ENCODE measurements around the gene P2RY10.
"Not testable (repeated sequence)": the region's sequence is repeated elsewhere in the genome, so short reads cannot be mapped to it uniquely, and the experiment has no call there.

P2RY10 gene, protein sequence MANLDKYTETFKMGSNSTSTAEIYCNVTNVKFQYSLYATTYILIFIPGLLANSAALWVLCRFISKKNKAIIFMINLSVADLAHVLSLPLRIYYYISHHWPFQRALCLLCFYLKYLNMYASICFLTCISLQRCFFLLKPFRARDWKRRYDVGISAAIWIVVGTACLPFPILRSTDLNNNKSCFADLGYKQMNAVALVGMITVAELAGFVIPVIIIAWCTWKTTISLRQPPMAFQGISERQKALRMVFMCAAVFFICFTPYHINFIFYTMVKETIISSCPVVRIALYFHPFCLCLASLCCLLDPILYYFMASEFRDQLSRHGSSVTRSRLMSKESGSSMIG

DNA sequence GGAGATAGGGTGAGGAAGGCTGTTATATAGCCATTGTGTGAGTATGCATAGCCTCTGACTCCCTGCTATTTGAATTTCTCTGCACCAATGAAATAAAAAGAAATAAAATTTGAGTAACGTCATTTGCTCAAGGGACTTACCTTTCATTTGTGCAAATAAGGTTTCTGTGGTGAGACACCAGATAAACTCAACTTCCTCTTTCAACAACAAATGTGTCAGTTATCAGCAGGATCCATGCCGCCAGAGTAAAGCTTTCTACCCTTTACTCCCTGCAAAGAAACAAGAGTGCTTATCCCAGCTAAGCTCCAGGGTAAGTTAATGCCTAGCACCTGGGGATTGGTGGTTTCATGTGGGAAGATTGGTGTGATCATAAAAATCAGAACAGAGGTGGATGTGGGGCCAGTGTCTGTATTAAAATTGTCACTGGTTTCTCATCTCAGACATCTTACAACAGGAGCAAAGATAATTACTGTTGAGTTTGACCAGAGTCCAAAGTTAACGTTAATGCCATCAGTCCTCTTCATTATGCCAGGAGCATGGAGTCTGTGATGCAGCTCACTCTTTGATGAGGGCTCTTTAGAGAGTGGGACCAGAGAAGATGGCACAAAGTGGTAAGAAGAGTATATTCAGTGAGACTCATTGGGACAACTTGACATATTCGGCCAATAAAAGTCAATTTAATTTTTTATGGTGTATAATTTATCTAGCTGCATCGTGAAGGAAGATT lies at the start of gene P2RY10:
Gene P2RY10 (plus strand): TSS at position 206 of the 727 bp plus-strand sequence. CDS start 15,130 bp downstream, outside the sequence.
- DNase-seq (ENCODE audit: low spot score) = no peak

DNA sequence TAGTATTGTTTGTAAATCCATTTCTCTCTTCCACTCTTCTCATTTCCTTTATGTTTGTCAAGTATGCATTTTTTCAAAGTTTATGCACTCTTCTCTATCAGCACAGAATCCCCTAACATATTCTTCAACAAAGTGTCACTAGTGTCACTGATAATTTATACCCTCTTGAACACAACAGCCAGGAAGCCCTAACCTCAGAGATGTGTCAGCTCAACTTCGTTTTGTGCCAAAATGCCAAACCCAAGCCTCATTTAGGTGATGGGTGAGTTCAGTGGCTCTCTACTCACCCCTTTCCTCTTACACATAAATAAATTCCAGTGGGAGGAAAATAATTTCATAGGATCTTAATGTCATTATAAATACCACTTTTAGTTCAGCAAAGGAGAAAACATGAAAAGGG lies 22.4 kb upstream of the P2RY10 start:
- no peak for DNase-seq (ENCODE audit: low spot score)

DNA sequence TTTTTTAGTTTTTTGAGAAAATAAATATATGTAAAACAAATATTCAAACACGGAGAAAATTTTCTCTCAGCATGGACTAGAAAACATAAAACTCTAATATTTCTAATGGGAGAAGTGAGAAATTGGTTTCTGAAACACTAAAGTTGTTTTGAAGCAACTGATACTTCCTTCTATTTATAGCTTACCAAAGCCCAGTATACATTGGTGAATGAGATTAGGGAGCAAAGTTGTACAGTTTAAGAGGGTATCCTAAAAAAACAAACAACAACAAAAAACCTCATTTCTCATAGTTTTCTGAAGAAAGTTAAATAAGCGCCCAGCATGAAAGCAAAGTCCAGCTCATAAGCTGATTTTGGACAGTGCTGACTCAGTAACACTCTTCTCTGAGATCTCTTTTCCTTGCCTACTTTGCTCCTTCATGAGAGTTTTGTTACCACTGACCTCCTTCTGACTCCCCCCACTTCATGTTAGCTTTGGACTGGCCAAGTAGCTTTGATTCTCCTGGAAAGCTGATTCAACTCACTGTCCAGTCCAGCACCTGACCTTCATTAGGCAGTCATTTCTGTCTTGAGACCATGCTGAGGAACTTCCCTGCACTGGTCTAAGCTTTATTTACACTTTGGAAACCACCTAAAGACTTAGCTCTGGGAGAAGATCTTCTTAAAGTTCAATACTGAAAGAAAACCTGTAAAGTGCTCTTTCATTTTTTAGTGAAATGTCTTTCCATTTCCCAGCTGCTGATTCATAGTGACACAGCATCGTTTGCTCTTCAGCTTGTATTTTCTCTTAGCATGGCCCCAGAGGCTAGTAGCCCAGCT lies 21.8 kb upstream of the P2RY10 start:
- no peak for DNase-seq (ENCODE audit: low spot score)

DNA sequence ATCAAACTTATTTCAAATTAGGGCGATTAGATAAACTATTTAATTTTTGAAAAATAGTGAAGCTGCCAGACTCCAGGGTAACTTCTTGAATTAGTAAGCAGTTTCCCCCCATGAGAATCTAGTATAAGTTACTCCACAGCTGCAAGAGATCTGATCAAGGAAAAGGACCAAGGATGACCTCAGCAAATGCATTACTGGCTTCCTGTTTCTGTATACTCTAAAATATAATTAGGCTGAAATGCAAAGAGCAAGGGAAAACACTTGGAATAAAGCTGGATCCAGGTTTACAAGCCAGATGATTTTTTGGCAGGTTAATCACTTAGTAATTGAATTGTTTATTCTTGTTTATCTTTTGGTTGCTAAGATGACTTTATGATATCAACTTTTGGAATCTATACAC lies 13.4 kb upstream of the P2RY10 start:
- DNase-seq (ENCODE audit: low spot score) = no peak

DNA sequence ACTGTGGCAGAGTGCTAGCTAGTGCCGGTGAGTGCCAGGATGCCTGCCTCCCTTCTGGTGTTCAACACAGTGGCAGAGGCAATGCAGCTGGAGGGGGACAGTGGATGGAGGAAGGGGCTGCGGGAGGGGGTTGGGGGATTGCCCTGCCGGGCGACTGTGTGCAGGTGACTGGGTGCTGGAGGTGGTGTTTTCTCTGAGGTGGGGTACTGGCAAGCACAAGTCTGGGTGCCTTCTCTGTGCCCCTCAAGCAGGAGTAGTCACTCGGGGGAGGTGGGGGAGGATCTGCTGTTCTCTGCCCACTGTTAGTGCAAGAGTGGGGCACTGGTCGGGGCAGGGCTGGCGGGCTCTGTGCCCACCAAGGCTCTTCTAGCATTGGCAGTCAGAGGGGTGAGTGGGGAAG lies 10.3 kb upstream of the P2RY10 start:
- no peak for DNase-seq (ENCODE audit: low spot score)

DNA sequence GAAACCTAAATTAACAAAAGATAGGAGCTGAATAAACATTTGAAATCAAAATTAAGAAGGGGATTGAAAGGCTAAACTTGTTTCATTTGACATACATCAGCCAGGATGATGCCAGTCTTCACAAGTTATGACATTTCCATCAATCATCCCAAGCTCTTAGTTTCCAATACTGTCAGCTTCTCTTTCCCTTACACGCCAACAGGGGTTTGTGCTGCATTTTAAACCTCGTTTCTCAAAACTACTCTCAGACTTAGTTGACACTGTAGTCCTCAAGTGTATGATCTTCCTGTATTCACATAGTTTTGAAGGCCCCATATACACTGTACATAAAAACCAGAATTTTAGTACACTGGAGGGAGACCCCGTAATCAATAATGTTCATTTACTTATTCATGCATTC lies 840 bp upstream of the P2RY10 start:
- no peak for DNase-seq (ENCODE audit: low spot score)

DNA sequence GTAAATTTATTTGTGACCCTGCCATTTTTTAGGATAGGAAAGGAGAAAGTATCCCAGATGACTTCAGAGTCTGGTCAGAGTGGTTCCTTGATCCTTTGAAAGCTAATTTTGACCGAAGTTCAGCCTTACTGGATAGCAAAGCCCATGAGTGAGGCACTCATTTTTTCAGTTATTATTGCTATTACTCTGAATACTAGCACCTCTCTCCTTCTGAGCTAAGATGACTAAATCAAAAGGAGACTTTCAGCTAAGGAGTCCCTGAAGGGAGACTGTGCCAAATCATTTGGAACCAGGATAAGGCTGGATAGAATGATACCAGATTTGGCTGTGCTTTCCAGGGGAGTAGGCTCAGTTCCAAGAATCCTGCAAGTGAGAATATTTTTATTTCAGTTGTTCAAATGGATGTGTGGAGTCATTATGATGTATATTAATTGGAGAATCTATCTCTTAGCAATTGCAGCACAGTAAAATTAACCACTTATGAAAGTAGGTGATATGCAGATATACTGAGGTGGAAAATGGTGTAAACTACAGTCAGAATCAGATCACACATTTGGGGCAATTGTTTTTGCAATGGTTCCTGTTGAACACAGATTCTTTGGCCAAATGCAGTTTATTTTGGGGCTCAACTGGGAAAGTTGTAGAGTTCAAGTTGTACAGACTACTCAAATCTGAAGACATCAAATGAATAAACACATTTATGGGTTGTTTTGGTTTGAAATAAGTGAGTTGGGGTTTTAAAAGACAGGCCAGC lies 1.2 kb downstream of the P2RY10 start:
- DNase-seq (ENCODE audit: low spot score) = no peak

DNA sequence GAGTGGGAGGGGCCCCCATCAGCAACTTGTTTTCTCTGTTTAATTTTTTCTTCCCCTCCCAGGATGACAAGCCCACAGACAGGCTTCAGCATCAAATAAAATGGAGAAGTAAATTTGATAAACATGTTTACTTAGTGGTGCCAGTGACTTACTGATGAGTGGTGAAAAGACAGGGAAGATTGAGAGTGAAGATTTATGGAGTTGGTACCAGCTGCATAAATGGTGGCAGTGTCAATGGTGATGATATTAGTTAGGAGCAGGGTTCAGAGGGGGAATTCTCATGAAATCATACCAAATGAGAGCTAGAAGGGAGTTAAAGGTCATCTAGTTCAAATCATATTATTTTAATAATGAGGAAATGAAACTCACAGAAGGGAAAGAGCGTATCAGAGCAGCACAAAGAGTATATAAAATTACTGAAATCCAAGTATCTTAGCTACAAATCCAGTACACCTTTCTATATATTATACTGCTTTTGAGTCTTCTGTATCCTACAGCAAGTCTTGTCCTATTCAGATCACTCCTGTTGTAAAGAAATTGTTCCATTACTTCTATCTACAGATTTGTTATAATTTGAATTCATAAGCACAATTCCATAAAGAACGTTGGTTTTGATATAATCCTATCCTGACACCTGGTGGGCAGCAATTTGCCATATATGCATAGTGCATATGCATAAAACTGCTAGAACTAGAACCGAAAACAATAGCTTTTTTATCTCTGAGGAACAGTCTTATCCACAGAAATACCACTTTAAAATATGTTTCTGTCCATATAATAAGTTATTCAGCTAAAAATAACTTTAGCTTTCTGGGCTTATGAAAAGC lies 5.0 kb downstream of the P2RY10 start:
- no peak for DNase-seq (ENCODE audit: low spot score)

DNA sequence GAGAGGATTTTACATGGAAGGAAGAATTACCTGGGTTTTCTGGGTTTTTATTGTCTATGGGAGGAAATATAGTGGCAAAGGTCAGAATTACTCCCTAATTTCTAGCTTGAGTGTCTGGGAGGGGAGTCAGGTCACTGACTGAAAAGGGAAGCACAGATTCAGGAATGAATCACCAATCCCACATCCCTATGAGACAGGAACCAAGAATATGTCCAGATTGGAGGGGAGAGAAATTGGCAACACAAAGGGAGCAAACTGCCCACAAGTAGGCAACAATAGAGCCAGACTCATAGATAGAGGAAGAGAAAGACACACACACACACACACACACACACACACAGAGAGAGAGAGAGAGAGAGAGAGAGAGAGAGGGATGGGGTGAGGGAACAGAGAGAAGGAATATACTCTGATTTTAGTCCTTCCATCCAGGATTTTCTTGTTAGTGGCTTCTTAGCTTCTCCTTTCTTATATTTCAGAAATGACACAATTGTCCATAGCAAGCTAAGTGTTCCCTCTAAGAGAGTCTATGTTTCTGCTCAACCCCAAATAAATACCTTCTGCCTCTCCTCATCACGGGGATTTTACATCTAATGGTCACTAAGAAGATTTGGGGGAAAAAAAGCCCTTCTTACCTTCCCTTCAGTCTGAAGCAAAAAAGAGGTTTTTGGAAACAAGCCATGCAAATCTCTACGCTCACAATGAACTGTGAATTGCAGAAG lies 12.0 kb downstream of the P2RY10 start:
- DNase-seq (ENCODE audit: low spot score) = no peak

DNA sequence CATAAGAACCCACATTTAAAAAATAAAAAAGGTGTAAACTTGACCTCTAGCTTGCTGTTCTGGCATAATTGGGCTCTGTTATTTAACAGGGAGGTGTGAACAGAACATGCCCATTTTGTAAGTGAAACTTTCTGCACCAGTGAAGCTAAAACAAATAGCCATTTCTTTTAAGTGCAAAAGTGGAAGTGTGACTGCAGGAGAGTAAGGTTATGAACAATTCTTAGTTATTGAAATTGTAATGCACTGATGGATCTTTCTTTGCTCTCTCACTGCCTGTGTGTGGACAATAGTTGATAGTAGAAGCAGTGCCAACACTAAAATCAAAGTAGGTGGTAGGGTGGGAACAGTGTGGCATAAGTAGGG lies 12.6 kb downstream of the P2RY10 start:
- no peak for DNase-seq (ENCODE audit: low spot score)

DNA sequence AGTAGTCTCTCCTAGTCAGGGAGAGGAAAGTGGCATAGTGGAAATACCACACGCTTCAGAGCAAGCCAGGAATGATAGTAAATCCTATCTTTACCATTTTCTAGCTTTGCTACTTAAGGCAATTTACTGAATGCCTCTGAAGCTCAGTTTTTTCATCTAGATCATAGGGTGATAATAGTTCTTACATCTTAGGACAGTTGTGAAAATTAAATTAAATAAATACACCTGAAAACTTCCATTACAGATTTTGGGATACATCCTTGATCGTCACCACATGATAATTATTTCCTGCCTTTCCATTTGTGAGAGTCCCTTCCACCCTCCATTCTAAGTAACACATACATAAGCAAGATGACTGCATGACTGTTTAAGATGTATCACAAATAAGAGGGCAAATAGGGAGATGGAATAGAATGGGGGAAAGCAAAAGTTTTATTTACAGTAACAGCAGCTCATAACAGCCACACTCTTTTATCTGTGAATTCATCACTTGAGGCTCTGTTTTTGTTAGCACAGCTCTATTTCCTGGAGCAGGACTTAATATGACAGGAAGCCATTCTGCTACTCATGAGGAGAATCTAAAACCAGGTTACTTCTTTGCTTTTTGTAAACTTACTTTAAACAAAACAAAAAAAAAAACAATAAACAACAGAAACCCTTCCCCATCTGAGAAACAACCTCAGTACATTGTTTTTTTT lies 13.4 kb downstream of the P2RY10 start:
- no peak for DNase-seq (ENCODE audit: low spot score)

DNA sequence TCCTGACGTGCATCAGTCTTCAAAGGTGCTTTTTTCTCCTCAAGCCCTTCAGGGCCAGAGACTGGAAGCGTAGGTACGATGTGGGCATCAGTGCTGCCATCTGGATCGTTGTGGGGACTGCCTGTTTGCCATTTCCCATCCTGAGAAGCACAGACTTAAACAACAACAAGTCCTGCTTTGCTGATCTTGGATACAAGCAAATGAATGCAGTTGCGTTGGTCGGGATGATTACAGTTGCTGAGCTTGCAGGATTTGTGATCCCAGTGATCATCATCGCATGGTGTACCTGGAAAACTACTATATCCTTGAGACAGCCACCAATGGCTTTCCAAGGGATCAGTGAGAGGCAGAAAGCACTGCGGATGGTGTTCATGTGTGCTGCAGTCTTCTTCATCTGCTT lies 15.7 kb downstream of the P2RY10 start:
- no peak for DNase-seq (ENCODE audit: low spot score)

DNA sequence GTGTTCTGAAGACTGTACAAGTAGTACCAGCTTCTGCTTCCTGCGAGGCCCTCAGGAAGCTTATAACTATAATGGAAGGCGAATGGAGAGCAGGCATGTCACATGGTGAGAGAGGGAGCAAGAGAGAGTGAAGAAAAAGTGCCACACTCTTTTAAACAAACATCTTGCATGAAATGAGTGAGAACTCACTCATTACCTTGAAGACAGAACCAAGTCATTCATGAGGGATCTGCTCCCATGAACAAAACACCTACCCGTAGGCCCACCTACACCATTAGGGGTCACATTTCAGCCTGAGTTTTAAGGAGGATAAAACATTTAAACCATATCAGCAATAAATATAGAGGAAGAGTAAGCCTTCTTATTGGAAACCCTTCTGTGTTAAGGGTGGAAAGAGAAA lies 19.4 kb downstream of the P2RY10 start:
- no peak for DNase-seq (ENCODE audit: low spot score)

DNA sequence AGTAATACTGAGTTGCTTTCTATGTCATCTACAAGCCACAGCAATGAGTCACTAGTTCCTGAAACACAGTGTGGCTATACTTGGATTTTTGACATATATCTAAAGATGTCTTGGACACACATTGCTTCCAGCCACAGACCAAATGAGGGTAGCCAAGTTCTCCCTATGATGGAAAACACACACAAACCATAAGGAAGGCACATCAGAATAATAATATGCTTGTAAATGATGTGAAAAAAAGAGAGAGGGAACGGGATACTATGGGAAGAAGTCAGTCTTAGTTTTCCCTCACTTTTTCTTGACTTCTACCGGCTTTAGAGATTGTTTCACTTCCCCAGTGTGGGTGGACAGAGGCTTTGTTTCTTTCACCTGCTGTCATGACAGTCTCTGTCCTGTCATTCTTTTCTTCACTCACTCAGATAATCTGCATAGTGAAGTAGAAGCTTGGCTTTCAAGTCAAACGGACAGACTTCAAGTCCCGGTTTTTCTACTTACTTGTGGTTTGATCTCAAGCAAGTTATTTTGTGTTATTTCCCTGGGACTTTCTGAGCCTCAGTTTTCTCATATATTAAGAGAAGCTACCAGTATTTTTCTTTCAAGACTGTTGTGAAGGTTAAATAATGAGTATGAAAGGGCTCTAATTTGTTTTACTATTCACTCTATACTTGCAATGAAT lies 34.7 kb downstream of the P2RY10 start:
- no peak for DNase-seq (ENCODE audit: low spot score)

DNA sequence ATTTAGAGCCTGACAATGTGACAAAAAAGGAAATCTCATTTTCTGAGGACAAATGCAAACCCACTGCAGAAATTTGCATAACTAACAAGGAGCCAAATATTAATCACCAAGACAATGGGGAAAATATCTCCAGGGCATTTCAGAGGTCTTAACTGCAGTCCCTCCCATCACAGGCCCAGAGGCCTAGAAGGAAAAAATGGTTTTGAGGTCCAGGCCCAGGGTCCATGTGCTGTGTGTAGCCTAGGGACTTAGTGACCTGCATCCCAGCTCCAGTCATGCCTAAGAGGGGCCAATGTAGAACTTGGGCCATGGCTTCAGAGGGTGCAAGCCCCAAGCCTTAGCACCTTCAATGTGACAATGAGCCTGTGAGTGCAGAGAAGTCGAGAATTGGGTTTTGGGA lies 44.2 kb downstream of the P2RY10 start:
- no peak for DNase-seq (ENCODE audit: low spot score)

DNA sequence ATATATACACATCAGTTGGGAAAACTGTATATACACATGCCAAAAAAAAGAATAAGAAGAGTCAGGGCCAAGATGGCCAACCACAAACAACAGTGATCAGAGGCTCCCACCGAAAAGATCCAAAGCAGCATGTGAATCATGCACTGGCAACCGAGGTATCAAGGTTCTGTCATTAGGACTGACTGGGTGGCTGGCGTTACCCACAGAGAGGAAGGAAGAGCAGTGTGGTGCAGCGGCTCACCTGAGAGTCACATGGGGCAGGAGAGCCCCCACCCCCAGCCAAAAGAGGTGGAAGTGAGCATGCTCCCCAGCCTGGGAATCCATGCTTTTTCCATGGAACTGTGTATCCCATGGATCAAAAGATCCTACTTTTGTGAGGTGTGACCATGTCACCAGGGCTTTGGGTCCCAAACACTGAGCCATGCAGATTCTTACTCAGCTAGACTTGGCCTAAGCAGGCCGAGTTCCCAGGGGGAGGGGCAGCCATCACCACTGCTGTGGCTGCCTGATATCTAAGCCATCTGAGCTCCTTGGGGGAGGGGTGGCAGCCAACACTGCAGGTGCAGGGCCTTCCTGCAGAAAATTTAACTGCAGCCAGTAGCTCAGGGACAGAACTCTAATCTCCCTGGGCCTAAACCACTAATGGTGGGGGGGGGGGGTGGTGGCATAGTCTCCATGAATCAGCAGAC lies 52.8 kb downstream of the P2RY10 start:
- no peak for DNase-seq (ENCODE audit: low spot score)

DNA sequence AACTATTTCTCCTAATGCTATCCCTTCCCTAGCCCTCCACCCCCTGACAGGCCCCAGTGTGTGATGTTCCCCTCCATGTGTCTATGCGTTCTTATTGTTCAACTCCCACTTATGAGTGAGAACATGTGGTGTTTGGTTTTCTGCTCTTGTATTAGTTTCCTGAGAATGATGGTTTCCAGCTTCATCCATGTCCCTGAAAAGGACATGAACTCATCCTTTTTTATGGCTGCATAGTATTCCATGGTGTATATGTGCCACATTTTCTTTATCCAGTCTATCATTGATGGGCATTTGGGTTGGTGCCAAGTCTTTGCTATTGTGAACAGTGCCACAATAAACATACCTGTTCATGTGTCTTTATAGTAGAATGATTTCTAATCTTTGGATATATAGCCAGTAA lies 62.3 kb downstream of the P2RY10 start:
- DNase-seq (ENCODE audit: low spot score) = not testable (repeated sequence)

Measured in kidney capillary endothelial cell (primary cell).